ENCODE measurements around the gene SLC41A1.

DNA sequence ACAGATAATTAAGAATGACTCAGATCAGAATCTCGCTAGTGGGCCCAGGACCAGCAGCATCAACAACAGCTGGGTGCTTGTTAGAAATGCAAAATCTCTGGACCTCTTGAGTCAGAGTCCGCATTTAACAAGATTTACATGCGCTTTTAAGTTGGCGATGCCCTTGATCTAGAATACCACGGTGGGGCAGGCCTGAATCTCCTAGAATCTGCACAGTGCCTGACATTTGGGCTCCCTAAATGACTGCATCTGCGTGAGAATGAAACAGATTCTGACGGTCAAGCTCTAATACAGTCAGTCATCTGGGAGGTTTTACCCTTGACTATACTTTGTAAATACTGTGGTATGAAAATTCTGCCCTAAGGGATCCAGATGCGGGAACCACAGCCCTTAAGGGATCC is 20.5 kb downstream of the SLC41A1 start:
- TF ChIP-seq, protein P1, sequence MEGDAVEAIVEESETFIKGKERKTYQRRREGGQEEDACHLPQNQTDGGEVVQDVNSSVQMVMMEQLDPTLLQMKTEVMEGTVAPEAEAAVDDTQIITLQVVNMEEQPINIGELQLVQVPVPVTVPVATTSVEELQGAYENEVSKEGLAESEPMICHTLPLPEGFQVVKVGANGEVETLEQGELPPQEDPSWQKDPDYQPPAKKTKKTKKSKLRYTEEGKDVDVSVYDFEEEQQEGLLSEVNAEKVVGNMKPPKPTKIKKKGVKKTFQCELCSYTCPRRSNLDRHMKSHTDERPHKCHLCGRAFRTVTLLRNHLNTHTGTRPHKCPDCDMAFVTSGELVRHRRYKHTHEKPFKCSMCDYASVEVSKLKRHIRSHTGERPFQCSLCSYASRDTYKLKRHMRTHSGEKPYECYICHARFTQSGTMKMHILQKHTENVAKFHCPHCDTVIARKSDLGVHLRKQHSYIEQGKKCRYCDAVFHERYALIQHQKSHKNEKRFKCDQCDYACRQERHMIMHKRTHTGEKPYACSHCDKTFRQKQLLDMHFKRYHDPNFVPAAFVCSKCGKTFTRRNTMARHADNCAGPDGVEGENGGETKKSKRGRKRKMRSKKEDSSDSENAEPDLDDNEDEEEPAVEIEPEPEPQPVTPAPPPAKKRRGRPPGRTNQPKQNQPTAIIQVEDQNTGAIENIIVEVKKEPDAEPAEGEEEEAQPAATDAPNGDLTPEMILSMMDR (conservative IDR thresholded peaks at IDR 0.05; ENCODE audit: low read depth in 2 of 2), result no peak
- TF ChIP-seq EZH2phosphoT487 (IDR thresholded peaks at IDR 0.05; ENCODE audit: unreplicated experiment) (no peak), REST (IDR thresholded peaks at IDR 0.05; ENCODE audit: unreplicated experiment) (no peak), EZH2 (IDR thresholded peaks at IDR 0.05; ENCODE audit: low read depth, unreplicated experiment) (no peak), POLR2AphosphoS5 (IDR thresholded peaks at IDR 0.05; ENCODE audit: low read depth) (no peak), NANOG (IDR thresholded peaks at IDR 0.05; ENCODE audit: borderline replicate concordance) (no peak), CREB1 (CRISPR knock-in tag; IDR thresholded peaks at IDR 0.05; ENCODE audit: low read depth) (no peak), ZNF114 (CRISPR knock-in tag; IDR thresholded peaks at IDR 0.05) (no peak), STAT1 (IDR thresholded peaks at IDR 0.05; ENCODE audit: unreplicated experiment) (no peak), JUNB (IDR thresholded peaks at IDR 0.05; ENCODE audit: unreplicated experiment) (no peak)
- TF ChIP-seq, protein P2, sequence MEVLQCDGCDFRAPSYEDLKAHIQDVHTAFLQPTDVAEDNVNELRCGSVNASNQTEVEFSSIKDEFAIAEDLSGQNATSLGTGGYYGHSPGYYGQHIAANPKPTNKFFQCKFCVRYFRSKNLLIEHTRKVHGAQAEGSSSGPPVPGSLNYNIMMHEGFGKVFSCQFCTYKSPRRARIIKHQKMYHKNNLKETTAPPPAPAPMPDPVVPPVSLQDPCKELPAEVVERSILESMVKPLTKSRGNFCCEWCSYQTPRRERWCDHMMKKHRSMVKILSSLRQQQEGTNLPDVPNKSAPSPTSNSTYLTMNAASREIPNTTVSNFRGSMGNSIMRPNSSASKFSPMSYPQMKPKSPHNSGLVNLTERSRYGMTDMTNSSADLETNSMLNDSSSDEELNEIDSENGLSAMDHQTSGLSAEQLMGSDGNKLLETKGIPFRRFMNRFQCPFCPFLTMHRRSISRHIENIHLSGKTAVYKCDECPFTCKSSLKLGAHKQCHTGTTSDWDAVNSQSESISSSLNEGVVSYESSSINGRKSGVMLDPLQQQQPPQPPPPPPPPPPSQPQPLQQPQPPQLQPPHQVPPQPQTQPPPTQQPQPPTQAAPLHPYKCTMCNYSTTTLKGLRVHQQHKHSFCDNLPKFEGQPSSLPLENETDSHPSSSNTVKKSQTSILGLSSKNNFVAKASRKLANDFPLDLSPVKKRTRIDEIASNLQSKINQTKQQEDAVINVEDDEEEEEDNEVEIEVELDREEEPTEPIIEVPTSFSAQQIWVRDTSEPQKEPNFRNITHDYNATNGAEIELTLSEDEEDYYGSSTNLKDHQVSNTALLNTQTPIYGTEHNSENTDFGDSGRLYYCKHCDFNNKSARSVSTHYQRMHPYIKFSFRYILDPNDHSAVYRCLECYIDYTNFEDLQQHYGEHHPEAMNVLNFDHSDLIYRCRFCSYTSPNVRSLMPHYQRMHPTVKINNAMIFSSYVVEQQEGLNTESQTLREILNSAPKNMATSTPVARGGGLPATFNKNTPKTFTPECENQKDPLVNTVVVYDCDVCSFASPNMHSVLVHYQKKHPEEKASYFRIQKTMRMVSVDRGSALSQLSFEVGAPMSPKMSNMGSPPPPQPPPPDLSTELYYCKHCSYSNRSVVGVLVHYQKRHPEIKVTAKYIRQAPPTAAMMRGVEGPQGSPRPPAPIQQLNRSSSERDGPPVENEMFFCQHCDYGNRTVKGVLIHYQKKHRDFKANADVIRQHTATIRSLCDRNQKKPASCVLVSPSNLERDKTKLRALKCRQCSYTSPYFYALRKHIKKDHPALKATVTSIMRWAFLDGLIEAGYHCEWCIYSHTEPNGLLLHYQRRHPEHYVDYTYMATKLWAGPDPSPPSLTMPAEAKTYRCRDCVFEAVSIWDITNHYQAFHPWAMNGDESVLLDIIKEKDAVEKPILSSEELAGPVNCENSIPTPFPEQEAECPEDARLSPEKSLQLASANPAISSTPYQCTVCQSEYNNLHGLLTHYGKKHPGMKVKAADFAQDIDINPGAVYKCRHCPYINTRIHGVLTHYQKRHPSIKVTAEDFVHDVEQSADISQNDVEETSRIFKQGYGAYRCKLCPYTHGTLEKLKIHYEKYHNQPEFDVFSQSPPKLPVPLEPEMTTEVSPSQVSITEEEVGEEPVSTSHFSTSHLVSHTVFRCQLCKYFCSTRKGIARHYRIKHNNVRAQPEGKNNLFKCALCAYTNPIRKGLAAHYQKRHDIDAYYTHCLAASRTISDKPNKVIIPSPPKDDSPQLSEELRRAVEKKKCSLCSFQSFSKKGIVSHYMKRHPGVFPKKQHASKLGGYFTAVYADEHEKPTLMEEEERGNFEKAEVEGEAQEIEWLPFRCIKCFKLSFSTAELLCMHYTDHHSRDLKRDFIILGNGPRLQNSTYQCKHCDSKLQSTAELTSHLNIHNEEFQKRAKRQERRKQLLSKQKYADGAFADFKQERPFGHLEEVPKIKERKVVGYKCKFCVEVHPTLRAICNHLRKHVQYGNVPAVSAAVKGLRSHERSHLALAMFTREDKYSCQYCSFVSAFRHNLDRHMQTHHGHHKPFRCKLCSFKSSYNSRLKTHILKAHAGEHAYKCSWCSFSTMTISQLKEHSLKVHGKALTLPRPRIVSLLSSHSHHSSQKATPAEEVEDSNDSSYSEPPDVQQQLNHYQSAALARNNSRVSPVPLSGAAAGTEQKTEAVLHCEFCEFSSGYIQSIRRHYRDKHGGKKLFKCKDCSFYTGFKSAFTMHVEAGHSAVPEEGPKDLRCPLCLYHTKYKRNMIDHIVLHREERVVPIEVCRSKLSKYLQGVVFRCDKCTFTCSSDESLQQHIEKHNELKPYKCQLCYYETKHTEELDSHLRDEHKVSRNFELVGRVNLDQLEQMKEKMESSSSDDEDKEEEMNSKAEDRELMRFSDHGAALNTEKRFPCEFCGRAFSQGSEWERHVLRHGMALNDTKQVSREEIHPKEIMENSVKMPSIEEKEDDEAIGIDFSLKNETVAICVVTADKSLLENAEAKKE (CRISPR knock-in tag; IDR thresholded peaks at IDR 0.05), result no peak
